Breast epithelium (tissue), 3 donors: Measurements from ENCODE around the gene RANGAP1.
A peak's percentile ranks its signal among the peaks of the same experiment; 100 is the strongest.

ENCODE experiments used
- CTCF ChIP-seq, 3 donors: fragments of 450-650 bp; IDR thresholded peaks; one replicate each; pipeline ENCODE4 v1.5.1; 2016 to 2017; ENCODE audit warnings: antibody characterized with exemption in 3 of 3, mild to moderate bottlenecking in 3 of 3, moderate library complexity in 3 of 3
- POLR2AphosphoS5 ChIP-seq, 3 donors: sonication (generic); formaldehyde crosslinking; IDR thresholded peaks; one replicate each; pipeline ENCODE4 v1.6.1; 2017; ENCODE audit warnings: antibody characterized with exemption in 3 of 3

GRCh38 chr22:41237707-41238569 is 48.0 kb downstream of the RANGAP1 start:
- peak; percentile 29 to 58 (median 49) for TF ChIP-seq CTCF (IDR thresholded peaks at IDR 0.05)
- no peak for TF ChIP-seq POLR2AphosphoS5 (IDR thresholded peaks at IDR 0.05)
